ENCODE results near the gene MAN1A1.

DNA sequence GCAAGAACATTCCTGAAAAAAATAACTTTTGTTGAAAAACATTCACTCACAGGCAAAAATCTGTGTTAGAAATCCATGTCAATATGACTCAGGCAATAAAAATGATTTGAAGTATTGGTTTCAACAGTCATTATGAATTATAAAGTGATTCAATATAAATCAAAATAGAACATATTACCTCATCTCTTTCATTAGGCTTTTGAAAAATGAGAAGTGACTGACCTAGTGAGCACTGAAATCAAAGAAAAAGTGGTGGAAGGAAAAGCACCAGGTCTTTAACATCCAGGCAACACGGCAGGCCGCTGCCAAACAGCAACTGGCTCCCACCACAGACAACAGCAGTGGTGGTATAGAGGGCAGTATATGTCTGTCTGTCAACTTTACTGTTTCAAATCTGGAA lies 68.9 kb downstream of the MAN1A1 start:
- TF ChIP-seq POLR2AphosphoS5 (IDR thresholded peaks at IDR 0.05) (no peak), RAD21 (conservative IDR thresholded peaks at IDR 0.05) (no peak), EZH2 (IDR thresholded peaks at IDR 0.05; ENCODE audit: borderline replicate concordance, insufficient read depth, low read length, poor library complexity, severe bottlenecking) (no peak), EP300 (conservative IDR thresholded peaks at IDR 0.05; ENCODE audit: poor library complexity, severe bottlenecking) (no peak), TAF1 (IDR thresholded peaks at IDR 0.05; ENCODE audit: low read depth) (no peak)
- TF ChIP-seq, protein P1, sequence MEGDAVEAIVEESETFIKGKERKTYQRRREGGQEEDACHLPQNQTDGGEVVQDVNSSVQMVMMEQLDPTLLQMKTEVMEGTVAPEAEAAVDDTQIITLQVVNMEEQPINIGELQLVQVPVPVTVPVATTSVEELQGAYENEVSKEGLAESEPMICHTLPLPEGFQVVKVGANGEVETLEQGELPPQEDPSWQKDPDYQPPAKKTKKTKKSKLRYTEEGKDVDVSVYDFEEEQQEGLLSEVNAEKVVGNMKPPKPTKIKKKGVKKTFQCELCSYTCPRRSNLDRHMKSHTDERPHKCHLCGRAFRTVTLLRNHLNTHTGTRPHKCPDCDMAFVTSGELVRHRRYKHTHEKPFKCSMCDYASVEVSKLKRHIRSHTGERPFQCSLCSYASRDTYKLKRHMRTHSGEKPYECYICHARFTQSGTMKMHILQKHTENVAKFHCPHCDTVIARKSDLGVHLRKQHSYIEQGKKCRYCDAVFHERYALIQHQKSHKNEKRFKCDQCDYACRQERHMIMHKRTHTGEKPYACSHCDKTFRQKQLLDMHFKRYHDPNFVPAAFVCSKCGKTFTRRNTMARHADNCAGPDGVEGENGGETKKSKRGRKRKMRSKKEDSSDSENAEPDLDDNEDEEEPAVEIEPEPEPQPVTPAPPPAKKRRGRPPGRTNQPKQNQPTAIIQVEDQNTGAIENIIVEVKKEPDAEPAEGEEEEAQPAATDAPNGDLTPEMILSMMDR (IDR thresholded peaks at IDR 0.05; ENCODE audit: poor library complexity, severe bottlenecking): no peak

Data from neural cell (in vitro differentiated cells).